Common myeloid progenitor, CD34-positive (primary cell): ENCODE results near the gene SLC2A4RG.
A peak's percentile ranks its signal among the peaks of the same experiment; 100 is the strongest.

Experiments
- CTCF ChIA-PET: fragments of 350-600 bp; sonication (Branson Sonifier 250); formaldehyde crosslinking; loops from one replicate; lab custom pipeline; 2021; ENCODE audit warnings: antibody characterized with exemption; lab: Charles Lee
- POLR2A ChIA-PET: fragments of 350-600 bp; sonication (Branson Sonifier 250); formaldehyde crosslinking; loops from one replicate; lab custom pipeline; 2021; ENCODE audit warnings: antibody characterized with exemption; lab: Charles Lee
- DNase-seq, 3 donors: peaks; one replicate each; pipeline versions ENCODE4 v3.0.0 to v3.0.0-alpha.2; 2013
- H3K27ac ChIP-seq, 2 experiments: 1 replicate in 1 of 2; 2 replicates in 1 of 2; pipeline ENCODE4 v1.7.0; 2013; ENCODE audit warnings: inconsistent platforms in 2 of 2, low read length in 2 of 2, mild to moderate bottlenecking in 2 of 2, low read depth in 1 of 2, moderate library complexity in 1 of 2; ENCODE audit not compliant: severe bottlenecking in 2 of 2, insufficient read depth in 1 of 2, poor library complexity in 1 of 2
- H3K27me3 ChIP-seq, 5 experiments: replicated peaks in 2 of 5; 1 replicate in 3 of 5; 2 replicates in 2 of 5; pipeline versions ENCODE4 v1.6.1 to v1.7.0; 2013; ENCODE audit warnings: low read length in 4 of 5, mild to moderate bottlenecking in 2 of 5, moderate library complexity in 2 of 5, inconsistent platforms in 1 of 5; ENCODE audit not compliant: insufficient read depth in 5 of 5, control insufficient read depth in 4 of 5
- H3K36me3 ChIP-seq, 4 experiments: 1 replicate in 2 of 4; 2 replicates in 2 of 4; pipeline versions ENCODE4 v1.6.1 to v1.7.0; 2013; ENCODE audit warnings: low read length in 3 of 4, control low read depth in 1 of 4, mild to moderate bottlenecking in 1 of 4; ENCODE audit not compliant: control insufficient read depth in 4 of 4, insufficient read depth in 4 of 4
- H3K4me1 ChIP-seq, 4 experiments: 1 replicate in 3 of 4; 2 replicates in 1 of 4; pipeline versions ENCODE4 v1.6.1 to v1.7.1; 2013; ENCODE audit warnings: low read length in 3 of 4, mild to moderate bottlenecking in 3 of 4, control low read depth in 1 of 4, inconsistent platforms in 1 of 4, moderate library complexity in 1 of 4; ENCODE audit not compliant: control insufficient read depth in 4 of 4, insufficient read depth in 4 of 4; ENCODE audit errors: control extremely low read depth in 1 of 4
- H3K4me3 ChIP-seq, 7 experiments: 1 replicate in 4 of 7; 2 replicates in 3 of 7; pipeline versions ENCODE4 v1.5.1 to v1.7.0; 2013; ENCODE audit warnings: mild to moderate bottlenecking in 7 of 7, low read length in 6 of 7, moderate library complexity in 6 of 7, inconsistent platforms in 2 of 7, low read depth in 2 of 7, control low read depth in 1 of 7; ENCODE audit not compliant: insufficient read depth in 4 of 7, control insufficient read depth in 1 of 7; ENCODE audit errors: extremely low read depth in 1 of 7
- H3K9me3 ChIP-seq, 5 experiments: 1 replicate in 4 of 5; 2 replicates in 1 of 5; pipeline versions ENCODE4 v1.6.1 to v1.7.1; 2013; ENCODE audit warnings: low read length in 4 of 5, mild to moderate bottlenecking in 2 of 5, inconsistent platforms in 1 of 5, low read depth in 1 of 5, moderate library complexity in 1 of 5; ENCODE audit not compliant: control insufficient read depth in 4 of 5, insufficient read depth in 2 of 5; ENCODE audit errors: control extremely low read depth in 1 of 5
- WGBS: methylation state at CpG from one replicate; pipeline ENCODE4 v1.1.5; 2013; ENCODE audit not compliant: insufficient coverage; 5-methylcytosine and 5-hydroxymethylcytosine counted together

The SLC2A4RG gene

DNA sequence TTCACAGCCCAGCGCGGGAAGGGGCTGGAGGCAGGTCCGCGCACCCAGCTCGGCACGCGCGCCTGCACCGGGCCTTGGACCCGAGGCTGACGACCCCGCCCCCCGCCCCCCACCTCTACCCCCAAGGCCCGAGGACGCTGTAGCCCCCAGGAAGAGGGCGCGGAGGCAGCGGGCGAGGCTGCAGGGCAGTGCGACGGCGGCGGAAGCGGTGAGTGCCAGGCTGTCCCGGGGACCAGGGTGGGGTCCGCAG is 2.0 kb upstream of the SLC2A4RG start:
- ChIA-PET POLR2A (no interaction called here), CTCF (interaction anchor here (0.6 to 1.0 kb wide), 2 partner anchors 27 to 168 kb away, joined by 3 to 4 read pairs; no protein-coding TSS in a partner anchor)
- H3K27me3 ChIP-seq, result peaks cover 0 to 5% (median 0%) of the 10 kb centered on the region in 5 experiments
- H3K4me1 ChIP-seq, result peaks cover 0 to 51% (median 42%) of the 10 kb centered on the region in 4 experiments
- peak overlapping the region in 4 of 7 experiments; percentile 32 to 74 (median 54) for H3K4me3 ChIP-seq
- no peaks in the 10 kb centered on the region for H3K9me3 ChIP-seq
- H3K27ac ChIP-seq, result no peak overlapping the region
- H3K36me3 ChIP-seq, result peaks cover 2 to 36% (median 23%) of the 10 kb centered on the region in 4 experiments
- no peak for DNase-seq
- under 1% methylated on average over 15 of the region's 26 CpGs for WGBS

DNA sequence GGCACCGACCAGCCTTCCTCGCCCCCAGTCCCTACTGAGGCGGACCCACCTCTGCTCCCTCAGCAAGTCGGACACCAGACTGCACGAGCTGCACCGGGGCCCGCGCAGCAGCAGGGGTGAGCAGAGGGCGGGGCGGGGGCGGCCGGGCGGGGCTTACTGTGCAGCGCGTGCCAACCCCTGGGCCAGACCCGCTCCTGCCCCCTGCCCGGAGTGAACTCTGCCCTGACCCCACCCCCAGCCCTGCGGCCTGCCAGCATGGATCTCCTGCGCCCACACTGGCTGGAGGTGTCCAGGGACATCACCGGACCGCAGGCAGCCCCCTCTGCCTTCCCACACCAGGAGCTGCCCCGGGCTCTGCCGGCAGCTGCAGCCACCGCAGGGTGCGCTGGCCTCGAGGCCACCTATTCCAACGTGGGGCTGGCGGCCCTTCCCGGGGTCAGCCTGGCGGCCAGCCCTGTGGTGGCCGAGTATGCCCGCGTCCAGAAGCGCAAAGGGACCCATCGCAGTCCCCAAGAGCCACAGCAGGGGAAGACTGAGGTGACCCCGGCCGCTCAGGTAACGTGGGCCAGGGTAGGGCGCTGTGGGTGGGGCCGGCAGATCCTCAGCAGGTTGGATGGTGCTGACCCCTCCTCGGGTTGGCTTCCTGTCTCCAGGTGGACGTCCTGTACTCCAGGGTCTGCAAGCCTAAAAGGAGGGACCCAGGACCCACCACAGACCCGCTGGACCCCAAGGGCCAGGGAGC is 1.5 kb upstream of the SLC2A4RG start:
- Histone ChIP-seq H3K36me3 (peaks cover 2 to 36% (median 23%) of the 10 kb centered on the region in 4 experiments), H3K27ac (no peak overlapping the region), H3K27me3 (peaks cover 0 to 5% (median 0%) of the 10 kb centered on the region in 5 experiments), H3K4me1 (peaks cover 0 to 51% (median 42%) of the 10 kb centered on the region in 4 experiments), H3K4me3 (peak overlapping the region in 4 of 7 experiments; percentile 19 to 74 (median 52)), H3K9me3 (no peaks in the 10 kb centered on the region)
- WGBS, result 19% methylated on average over 38 of the region's 43 CpGs
- POLR2A ChIA-PET, result interaction anchor here (0.5 kb wide), 1 partner anchor 15 kb away, joined by 3 read pairs; no protein-coding TSS in a partner anchor
- CTCF ChIA-PET, result no interaction called here
- DNase-seq, result peak in 1 of 3 donors; percentile 38

DNA sequence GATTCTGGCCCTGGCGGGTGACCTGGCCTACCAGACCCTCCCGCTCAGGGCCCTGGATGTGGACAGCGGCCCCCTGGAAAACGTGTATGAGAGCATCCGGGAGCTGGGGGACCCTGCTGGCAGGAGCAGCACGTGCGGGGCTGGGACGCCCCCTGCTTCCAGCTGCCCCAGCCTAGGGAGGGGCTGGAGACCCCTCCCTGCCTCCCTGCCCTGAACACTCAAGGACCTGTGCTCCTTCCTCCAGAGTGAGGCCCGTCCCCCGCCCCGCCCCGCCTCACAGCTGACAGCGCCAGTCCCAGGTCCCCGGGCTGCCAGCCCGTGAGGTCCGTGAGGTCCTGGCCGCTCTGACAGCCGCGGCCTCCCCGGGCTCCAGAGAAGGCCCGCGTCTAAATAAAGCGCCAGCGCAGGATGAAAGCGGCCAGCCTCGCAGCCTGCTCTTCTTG is 868 bp upstream of the SLC2A4RG start:
- peaks cover 0 to 51% (median 42%) of the 10 kb centered on the region in 4 experiments for H3K4me1 ChIP-seq
- peaks cover 0 to 36% (median 20%) of the 10 kb centered on the region in 4 experiments for H3K36me3 ChIP-seq
- H3K27ac ChIP-seq, result no peak overlapping the region
- ChIA-PET CTCF (no interaction called here), POLR2A (interaction anchor here (1.4 kb wide), 1 partner anchor 127 kb away, joined by 3 read pairs; the partner anchor contains the start of gene TPD52L2)
- peak overlapping the region in 3 of 7 experiments; percentile 55 to 74 (median 69) for H3K4me3 ChIP-seq
- no peaks in the 10 kb centered on the region for H3K9me3 ChIP-seq
- peak in 2 of 3 donors; percentile 45 to 55 for DNase-seq
- WGBS, result 9% methylated on average over 26 of the region's 26 CpGs
- peaks cover 0 to 5% (median 0%) of the 10 kb centered on the region in 5 experiments for H3K27me3 ChIP-seq

DNA sequence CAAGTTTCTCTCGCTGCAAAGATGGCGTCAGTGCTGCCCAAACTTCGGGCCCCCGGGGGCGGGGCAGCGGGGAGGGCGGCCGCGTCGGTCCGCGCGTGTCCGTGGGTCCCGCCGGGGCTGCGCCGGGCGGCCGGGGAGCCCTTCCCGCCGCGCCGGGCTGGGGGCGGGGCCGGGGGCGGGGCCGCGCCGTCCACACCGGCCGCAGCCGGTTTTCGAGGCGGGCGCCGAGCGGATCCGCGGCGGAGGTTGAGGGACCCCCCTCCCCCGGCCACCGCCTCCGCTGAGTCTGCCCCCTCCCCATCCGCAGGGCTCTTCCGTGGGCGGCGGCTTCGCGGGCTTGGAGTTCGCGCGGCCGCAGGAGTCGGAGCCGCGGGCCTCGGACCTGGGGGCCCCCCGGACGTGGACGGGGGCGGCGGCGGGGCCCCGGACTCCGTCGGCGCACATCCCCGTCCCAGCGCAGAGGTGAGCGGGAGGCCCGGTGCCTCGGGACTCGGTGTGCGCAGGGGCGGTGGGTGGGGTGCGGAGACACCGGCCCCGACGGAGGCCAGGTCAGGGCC is 572 bp downstream of the SLC2A4RG start:
- Histone ChIP-seq H3K4me1 (peaks cover 0 to 51% (median 42%) of the 10 kb centered on the region in 4 experiments), H3K4me3 (peak overlapping the region; percentile 50 to 70 (median 69)), H3K27ac (peak overlapping the region in 1 of 2 experiments; percentile 34), H3K9me3 (no peaks in the 10 kb centered on the region), H3K27me3 (peaks cover 0 to 5% (median 0%) of the 10 kb centered on the region in 5 experiments), H3K36me3 (peaks cover 0 to 26% (median 13%) of the 10 kb centered on the region in 4 experiments)
- under 1% methylated on average over 54 of the region's 80 CpGs for WGBS
- ChIA-PET POLR2A (interaction anchor here (0.6 to 1.4 kb wide), 2 partner anchors 125 to 139 kb away, joined by 3 to 4 read pairs; partner anchors contain the start of gene TPD52L2), CTCF (interaction anchor here (0.7 to 2.4 kb wide), 5 partner anchors 18 to 46 kb away, joined by 3 to 8 read pairs (median 3); partner anchors contain the start of genes ARFRP1 and ZGPAT)
- DNase-seq, result peak in 2 of 3 donors; percentile 31 to 48

DNA sequence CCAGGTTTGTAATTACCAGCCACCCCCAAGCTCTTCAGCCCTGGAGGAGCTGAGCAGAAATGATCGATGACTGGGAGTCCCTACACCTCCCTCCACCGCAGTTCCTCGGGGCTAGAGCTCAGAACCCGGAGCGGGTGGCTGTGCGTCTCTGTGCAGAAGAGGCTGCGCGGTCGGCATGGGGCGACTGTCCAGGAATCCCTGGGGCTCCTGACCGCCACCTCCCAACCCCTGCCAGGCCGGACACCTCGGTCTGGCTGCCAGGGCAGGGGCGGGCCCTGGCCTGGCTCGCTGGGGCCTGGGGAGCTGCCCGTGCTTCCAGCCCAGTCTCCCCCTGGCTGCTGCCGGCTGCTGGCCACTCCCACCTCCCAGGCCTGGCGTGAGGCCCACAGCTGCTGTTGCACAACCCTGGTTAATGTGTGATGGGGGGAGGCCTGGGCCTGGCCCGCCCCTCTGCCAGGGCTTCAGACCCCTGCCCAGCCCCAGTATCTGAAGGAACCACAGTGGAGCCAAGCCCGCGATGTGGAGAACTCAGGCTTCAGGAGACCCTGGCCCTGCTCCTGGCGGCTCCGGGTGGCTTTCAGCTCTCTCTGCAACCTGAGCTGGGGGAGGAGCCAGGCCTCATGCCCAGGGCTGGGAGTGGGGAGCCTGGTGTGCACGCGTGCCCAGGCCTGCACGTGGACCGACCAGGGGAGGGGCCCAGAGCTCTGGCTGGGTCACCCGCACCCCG is 1.2 kb downstream of the SLC2A4RG start:
- peak; percentile 54 to 78 (median 76) for DNase-seq
- ChIA-PET POLR2A (interaction anchor here (0.6 kb wide), 1 partner anchor 140 kb away, joined by 4 read pairs; no protein-coding TSS in a partner anchor), CTCF (interaction anchor here (0.7 to 2.4 kb wide), 5 partner anchors 18 to 45 kb away, joined by 3 to 8 read pairs (median 3); partner anchors contain the start of genes ARFRP1 and ZGPAT)
- Histone ChIP-seq H3K4me3 (peak overlapping the region; percentile 50 to 70 (median 69)), H3K27me3 (peaks cover 0 to 5% (median 0%) of the 10 kb centered on the region in 5 experiments), H3K36me3 (peaks cover 0 to 27% (median 11%) of the 10 kb centered on the region in 4 experiments), H3K4me1 (peaks cover 0 to 47% (median 42%) of the 10 kb centered on the region in 4 experiments), H3K27ac (peak overlapping the region in 1 of 2 experiments; percentile 34), H3K9me3 (no peaks in the 10 kb centered on the region)
- WGBS, result 8% methylated on average over 15 of the region's 29 CpGs

DNA sequence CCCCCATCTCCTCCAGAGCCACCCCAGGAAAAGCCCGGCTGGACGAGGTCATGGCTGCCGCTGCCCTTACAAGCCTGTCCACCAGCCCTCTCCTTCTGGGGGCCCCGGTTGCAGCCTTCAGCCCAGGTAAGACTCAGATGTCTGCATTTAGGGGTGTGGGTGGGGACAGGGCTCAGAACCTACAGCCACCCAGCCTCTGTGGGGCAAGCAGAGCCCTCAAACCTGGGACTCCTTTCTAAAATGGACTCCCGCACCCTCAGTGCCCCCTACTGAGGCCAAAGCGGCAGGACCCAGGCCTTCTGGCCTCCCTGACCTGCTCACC is 1.7 kb downstream of the SLC2A4RG start:
- no peak for DNase-seq
- POLR2A ChIA-PET, result no interaction called here
- peaks cover 0 to 45% (median 41%) of the 10 kb centered on the region in 4 experiments for H3K4me1 ChIP-seq
- H3K36me3 ChIP-seq, result peaks cover 0 to 27% (median 10%) of the 10 kb centered on the region in 4 experiments
- peaks cover 0 to 5% (median 0%) of the 10 kb centered on the region in 5 experiments for H3K27me3 ChIP-seq
- WGBS, result 56% methylated on average over 6 of the region's 6 CpGs
- H3K27ac ChIP-seq, result no peak overlapping the region
- no peaks in the 10 kb centered on the region for H3K9me3 ChIP-seq
- H3K4me3 ChIP-seq, result peak overlapping the region in 4 of 7 experiments; percentile 69 to 70 (median 70)
- CTCF ChIA-PET, result interaction anchor here (0.7 to 2.4 kb wide), 3 partner anchors 14 to 45 kb away, joined by 3 to 8 read pairs (median 3); partner anchors contain the start of genes ARFRP1 and ZGPAT
